ENCODE data around the gene FOXS1.

DNA sequence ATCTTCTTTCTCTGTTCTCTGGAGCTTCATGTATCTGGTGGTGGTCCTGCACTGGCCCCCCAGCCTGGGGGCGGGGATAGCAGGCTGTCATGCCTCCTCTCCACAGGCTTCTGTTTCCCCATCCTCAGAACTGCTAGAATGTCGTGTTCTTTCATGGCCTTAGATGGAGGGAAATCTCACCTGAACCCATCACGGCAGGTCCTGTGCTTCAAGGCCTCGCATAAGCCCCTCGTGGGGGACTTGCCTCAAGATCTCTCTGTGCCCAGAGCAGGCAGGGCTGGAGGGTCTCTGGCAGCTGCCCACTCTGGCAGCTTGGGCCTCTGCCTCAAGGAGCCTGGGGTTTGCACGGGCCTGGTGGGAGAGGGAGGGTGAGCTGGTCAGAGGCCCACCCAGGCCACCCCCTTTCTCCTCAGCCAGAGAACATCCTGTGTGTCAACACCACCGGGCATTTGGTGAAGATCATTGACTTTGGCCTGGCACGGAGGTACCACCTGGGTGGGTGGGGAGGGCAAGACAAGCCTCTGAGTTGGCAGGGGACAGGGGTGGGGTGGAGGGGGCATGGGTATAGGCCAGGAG lies 14.9 kb downstream of the FOXS1 start:
- TF ChIP-seq POLR2A (IDR thresholded peaks at IDR 0.05) (no peak), POLR2AphosphoS5 (IDR thresholded peaks at IDR 0.05) (no peak)
- TF ChIP-seq, protein P1, sequence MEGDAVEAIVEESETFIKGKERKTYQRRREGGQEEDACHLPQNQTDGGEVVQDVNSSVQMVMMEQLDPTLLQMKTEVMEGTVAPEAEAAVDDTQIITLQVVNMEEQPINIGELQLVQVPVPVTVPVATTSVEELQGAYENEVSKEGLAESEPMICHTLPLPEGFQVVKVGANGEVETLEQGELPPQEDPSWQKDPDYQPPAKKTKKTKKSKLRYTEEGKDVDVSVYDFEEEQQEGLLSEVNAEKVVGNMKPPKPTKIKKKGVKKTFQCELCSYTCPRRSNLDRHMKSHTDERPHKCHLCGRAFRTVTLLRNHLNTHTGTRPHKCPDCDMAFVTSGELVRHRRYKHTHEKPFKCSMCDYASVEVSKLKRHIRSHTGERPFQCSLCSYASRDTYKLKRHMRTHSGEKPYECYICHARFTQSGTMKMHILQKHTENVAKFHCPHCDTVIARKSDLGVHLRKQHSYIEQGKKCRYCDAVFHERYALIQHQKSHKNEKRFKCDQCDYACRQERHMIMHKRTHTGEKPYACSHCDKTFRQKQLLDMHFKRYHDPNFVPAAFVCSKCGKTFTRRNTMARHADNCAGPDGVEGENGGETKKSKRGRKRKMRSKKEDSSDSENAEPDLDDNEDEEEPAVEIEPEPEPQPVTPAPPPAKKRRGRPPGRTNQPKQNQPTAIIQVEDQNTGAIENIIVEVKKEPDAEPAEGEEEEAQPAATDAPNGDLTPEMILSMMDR (IDR thresholded peaks at IDR 0.05) = no peak
